Activated CD4-positive, CD25-positive, alpha-beta regulatory T cell (primary cell): ENCODE results near the gene CAPN10.

Experiments used
- DNase-seq, 4 experiments: peaks; one replicate each; lab custom pipeline; 2025; lab: John Stamatoyannopoulos, UW

CAPN10 gene

DNA sequence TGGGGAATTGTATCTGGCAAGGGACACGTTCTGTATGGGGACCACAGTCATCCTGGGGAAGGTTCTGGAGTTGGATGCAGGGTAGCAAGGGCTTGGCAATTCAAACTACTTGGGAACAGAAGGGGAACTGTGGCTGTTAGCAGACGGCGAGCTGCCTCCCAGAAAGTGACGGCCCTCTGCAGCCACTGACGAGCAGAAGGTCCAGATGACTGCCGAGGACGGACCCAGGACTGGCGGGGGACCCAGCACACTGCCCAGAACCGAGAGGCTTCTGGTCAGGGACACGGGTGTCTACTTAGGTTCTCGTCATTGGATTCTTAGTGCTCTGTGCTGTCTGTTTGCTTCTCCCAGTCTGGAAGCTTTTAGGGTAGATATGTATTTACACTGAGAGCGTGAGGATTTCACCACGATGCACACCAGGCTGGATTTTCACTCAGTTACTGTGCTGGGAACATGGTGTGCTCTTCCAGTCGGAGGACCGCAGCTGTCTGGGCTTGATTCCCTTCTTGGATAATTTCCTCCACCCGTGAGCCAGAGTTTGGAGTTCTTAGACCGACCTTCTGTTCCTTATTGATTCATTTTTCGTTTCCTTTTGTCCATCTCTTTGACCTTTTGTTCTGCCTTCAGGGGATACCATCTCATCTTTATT is 52.1 kb downstream of the CAPN10 start:
- no peak for DNase-seq

DNA sequence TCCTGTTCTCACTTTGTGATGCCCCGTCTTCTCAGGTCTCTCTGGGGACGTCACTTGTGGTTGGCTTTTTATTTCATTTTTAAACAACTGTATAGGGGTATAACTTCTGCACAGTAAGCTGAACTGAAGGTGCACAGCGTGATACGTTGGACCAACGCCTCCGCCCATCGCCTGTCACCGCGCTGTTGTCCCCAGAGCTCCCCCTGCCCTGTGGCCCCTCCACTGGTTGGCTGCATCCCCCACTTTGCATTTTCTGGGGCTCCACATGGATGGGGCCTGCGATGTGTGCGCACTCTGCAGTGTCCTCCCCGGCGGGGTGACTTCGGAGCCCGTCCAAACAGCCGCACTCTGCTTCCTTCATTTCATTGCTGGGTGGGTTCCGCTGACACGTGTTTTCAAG is 53.0 kb downstream of the CAPN10 start:
- DNase-seq, result no peak

- DNase-seq, result no peak
Measured at GRCh38 chr2:240640939-240641338, 54.4 kb downstream of the CAPN10 start.

DNA sequence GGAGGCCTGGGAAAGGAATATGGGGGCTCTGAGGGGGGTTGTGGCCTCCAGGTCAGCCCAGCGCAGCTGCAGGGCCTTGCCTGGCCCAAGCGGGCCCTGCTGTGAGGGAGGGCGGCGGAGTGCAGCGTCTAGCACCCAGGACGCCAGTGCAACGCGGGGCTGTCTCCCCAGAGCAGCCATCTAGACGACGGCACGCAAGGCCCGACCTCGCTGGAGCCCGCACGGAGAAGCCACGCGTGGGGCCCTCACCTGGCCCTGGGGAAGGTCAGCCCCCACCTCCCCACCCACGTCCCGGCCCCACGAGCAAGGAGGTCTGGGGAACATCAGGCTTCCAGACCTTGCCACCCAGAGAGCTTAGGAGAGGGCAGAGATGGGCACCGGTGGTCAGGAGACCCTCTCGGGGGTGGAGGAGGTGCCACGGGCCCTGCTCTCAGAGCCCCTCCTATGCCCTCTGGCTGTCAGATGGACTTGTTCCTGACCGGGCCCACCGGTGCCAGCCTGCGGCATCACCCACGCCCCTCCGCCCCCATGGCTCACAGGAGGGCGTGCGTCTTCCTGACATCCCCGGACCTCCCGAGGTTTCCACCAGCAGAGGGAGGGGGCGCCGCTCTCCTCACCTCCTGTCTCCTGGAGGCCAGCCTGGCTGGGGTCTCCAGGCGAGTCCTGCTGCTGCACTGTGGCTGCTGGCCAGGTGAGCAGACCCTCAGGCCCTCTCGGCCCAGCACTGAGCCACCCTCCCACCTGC is 55.7 kb downstream of the CAPN10 start:
- DNase-seq, result no peak

- no peak for DNase-seq
Measured at GRCh38 chr2:240642806-240643092, 56.2 kb downstream of the CAPN10 start.

DNA sequence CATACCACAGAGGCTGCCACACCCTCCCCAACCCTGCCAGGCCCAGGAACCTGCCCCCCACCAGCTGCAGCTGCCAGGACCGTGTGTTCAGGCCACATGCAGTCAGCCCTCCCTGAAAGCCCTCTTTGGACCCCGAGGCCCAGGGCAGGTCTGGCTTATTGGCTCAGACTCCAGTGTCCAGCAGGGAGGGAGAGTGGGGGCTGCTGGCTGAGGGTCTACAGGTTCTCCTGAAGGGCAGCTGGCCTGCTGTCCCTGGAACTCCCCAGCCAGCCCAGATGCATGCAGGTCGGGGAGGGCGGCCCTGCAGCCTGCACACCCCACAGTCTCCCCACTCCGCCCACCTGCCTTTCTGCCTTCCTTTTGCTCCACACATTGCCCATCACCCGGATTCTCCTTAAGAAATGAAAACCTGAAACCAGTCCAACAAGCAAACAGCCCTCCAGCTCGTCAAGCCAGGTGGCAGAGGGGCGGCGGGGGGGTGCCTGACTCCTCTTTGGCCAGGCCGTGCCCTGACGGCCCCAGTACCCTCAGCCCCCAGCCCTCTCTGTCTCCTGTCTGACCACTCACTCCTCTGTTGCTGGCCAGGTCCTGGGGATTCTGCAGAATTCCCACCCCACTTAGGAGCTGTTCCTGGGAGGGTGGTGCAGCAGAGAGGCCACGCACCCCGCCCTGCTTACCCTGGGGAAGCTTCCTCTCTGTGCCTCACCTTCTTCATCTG is 56.7 kb downstream of the CAPN10 start:
- no peak for DNase-seq

DNA sequence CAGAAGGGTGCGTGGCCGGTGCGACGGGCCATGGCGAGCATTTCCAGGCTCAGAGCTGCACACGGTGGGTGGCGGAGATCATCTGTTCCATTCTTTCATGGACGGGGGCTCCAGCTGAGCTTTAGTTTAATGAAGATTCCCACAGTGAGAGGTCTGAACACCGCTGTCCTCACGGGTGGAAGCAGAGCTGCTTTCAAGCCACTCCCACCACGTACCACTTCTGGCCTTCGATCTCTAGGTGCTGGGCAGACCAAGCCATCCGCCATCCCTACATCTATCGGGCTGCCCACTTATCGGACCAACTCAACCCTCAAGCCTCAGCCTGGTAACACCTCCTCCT is 57.2 kb downstream of the CAPN10 start:
- no peak for DNase-seq

- no peak for DNase-seq
Measured at GRCh38 chr2:240644171-240644651, 57.7 kb downstream of the CAPN10 start.

DNA sequence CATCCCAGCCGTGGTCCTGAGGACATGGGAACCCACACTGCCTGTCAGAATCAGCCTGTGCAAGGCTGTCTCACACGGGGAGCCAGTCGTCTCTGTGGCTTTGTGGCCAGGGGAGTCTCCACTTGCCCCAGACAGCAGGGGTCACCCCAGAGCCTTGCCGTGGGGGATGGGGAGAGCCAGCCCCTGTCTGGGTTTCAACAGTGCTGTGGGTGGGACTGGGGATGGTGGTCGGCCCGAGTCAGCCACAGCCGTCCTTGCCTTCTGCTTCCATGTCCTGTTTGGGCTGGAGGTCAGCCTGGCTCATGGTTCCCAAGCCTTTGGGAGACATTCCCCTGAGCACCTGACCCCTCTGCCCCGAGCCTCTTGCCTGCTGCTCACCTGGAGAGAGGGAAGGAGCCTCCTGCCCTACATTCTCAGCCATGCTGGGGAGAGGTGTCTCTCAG is 58.3 kb downstream of the CAPN10 start:
- DNase-seq, result no peak

DNA sequence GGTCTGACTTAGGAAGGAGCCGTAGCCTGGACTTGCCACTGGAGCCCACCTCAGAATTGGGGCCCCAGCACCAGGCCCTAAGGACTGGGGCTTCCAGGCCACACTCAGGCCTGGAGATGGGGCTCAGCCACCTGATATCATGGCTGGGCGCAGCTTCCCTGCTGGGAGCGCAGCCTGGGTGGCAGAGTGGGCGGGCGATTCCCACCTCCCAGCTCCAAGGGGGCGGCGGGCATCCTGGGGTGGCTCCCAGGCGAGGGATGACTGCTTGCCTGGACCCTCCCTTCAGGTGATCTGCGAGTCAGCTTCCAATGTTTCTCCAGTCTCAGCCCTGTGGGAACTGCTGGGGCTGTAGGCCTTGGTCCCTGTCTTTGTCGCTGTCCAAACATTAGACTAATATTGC is 58.8 kb downstream of the CAPN10 start:
- no peak for DNase-seq

- no peak for DNase-seq
Measured at GRCh38 chr2:240645801-240646175, 59.3 kb downstream of the CAPN10 start.

DNA sequence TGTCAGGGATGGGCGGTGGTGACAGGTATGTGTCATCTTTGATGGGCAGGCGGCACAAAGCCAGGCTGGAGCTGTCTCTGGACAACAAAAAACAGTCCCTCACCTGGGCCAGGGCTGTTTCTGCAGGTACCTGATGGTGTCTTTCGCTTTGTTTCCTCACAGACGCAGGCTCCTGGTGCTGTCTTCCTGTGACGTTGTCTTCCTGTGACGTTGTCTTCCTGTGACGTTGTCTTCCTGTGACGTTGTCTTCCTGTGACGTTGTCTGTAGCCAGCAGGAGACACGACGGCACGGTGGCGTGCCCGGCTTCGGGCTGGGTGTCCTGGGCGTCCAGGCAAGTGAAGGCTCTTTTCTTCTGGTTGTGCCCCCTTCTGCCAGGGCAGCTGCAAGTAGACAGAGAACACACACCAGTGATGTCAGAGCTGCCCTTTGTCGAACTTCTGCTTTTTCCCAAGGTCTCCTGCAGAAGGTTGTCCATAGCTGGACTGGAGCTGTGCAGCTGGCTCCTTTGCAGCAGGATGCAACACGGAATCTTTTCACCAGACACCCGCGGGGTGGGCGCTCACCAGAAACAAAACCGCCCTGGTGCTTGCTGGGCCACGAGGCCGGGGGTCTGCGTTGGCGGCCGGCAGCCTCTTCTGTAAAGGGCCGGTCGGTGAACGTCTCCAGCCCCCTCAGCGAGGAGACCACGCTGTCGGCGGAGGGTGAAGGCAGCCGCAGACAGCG is 59.8 kb downstream of the CAPN10 start:
- no peak for DNase-seq

DNA sequence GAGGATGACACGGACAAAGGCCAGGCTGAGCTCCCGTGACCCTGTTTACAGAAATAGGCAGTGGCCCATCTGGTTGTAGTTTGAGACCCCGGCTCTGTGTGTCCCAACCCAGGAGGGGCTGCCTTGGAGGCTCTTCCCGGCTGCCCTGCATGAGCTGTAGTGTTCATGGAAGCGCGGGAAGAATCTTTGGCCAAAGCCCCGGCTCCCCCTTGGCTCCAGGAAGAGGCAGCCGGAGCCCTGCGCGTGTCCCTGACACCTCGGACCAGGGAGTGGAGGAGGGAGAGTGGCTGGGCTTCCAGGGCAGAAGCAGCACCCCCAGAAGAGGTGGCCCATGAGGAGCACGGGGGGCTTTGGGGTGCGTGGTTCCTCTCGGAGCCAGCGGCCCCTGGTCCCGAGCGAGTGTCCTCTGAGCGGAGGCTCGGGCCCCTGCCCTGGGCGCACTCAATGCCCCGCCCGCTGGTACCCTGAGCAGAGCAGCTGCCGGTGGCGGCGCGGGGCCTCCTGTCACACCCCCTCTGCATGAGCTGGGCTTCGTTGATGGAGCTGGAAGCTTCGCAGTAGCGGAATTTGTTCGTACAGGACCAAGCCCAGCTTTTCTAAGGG is 60.5 kb downstream of the CAPN10 start:
- DNase-seq, result no peak

GRCh38 chr2:240647503-240648154 is 61.1 kb downstream of the CAPN10 start:
- no peak for DNase-seq

DNA sequence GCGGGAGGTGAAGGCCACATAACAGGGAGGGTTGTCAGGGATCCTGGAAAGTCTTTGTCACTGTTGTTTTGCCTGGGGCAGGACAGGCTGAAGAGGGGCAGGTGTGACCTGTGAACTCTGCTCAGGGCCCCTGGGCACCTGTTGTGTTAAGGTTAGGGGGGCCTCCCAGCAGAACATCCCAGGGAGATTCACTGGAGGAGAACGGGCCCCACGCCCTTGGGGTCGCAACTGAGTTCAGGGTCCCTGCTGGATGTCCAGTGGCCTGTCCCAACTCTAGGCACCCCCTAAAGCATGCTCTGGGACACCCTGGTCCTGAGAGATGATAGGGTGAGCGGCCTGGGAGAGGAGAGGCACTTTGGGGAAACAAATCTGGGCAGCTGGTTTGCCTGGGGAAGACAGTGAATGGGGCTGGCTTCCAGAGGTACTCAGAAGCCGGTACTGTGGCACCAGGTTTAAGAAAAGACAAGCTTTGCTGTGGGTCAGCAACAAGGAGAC is 61.7 kb downstream of the CAPN10 start:
- no peak for DNase-seq
